Neural cell (in vitro differentiated cells): ENCODE results near the gene CLIP4. TPM values are rescaled to one million over a fixed set of nuclear protein-coding genes. Genes with fewer than 3 reads are reported as not detected.

Experiments used
- H2AFZ ChIP-seq: fragments of 200-600, 300-800 bp; sonication (generic), shearing (Covaris generic); 2 replicates; pipeline ENCODE4 v1.6.0; 2014; ENCODE audit warnings: low read depth, mild to moderate bottlenecking, antibody characterized with exemption, low read length, moderate library complexity
- H3F3A ChIP-seq: fragments of 200-600 bp; shearing (Covaris generic); 2 replicates; pipeline ENCODE4 v1.6.1; 2016; ENCODE audit warnings: mild to moderate bottlenecking, moderate library complexity, mixed read lengths, antibody characterized with exemption, low read length; ENCODE audit not compliant: insufficient read depth, poor library complexity, severe bottlenecking
- H3K27ac ChIP-seq: fragments of 200-600, 300-800 bp; sonication (generic), shearing (Covaris generic); 2 replicates; pipeline ENCODE4 v1.5.1; 2014; ENCODE audit warnings: mild to moderate bottlenecking, low read length, moderate library complexity
- H3K27me3 ChIP-seq: fragments of 300-800, 200-600 bp; sonication (generic), shearing (Covaris generic); 2 replicates; pipeline ENCODE4 v1.6.0; 2014; ENCODE audit warnings: mild to moderate bottlenecking, low read depth, low read length, moderate library complexity; ENCODE audit not compliant: insufficient read depth
- H3K36me3 ChIP-seq: fragments of 300-800, 200-600 bp; sonication (generic), shearing (Covaris generic); 2 replicates; pipeline ENCODE4 v1.5.1; 2014; ENCODE audit warnings: mild to moderate bottlenecking, antibody characterized with exemption, low read length, moderate library complexity; ENCODE audit not compliant: insufficient read depth
- H3K4me2 ChIP-seq: fragments of 300-800, 200-600 bp; sonication (generic), shearing (Covaris generic); 2 replicates; pipeline ENCODE4 v1.6.0; 2014; ENCODE audit warnings: mild to moderate bottlenecking, low read length
- H3K4me3 ChIP-seq: fragments of 300-800, 200-600 bp; sonication (generic), shearing (Covaris generic); 2 replicates; pipeline ENCODE4 v1.5.1; 2014; ENCODE audit warnings: mild to moderate bottlenecking, low read length, moderate library complexity
- H3K79me2 ChIP-seq: fragments of 200-600 bp; shearing (Covaris generic); replicated peaks from 2 replicates; pipeline ENCODE4 v1.6.0; 2014; ENCODE audit warnings: mild to moderate bottlenecking, low read length, moderate library complexity; ENCODE audit not compliant: insufficient read depth
- H3K9ac ChIP-seq: fragments of 300-800, 200-600 bp; sonication (generic), shearing (Covaris generic); 2 replicates; pipeline ENCODE4 v1.6.1; 2016; ENCODE audit warnings: mild to moderate bottlenecking, low read length, mixed read lengths
- H3K9me2 ChIP-seq: fragments of 200-600 bp; shearing (Covaris generic); 2 replicates; pipeline ENCODE4 v1.6.1; 2016; ENCODE audit warnings: mild to moderate bottlenecking, low read length, mixed read lengths; ENCODE audit not compliant: insufficient read depth
- H3K9me3 ChIP-seq: fragments of 200-600, 300-800 bp; sonication (generic), shearing (Covaris generic); 2 replicates; pipeline ENCODE4 v1.6.1; 2016; ENCODE audit warnings: mild to moderate bottlenecking, mixed run types, low read length, moderate library complexity, mixed read lengths
- H4K20me1 ChIP-seq: fragments of 200-600 bp; shearing (Covaris generic); 2 replicates; pipeline ENCODE4 v1.6.1; 2016; ENCODE audit warnings: mild to moderate bottlenecking, mixed run types; ENCODE audit not compliant: insufficient read depth
- CTCF ChIP-seq: fragments of 450-650 bp; IDR thresholded peaks from 2 replicates; pipeline ENCODE4 v1.5.1; 2014; ENCODE audit warnings: antibody characterized with exemption, mild to moderate bottlenecking, moderate library complexity; ENCODE audit not compliant: poor library complexity, severe bottlenecking
- EP300 ChIP-seq: fragments of 450-650 bp; conservative IDR thresholded peaks from 2 replicates; pipeline ENCODE4 v1.6.1; 2014; ENCODE audit warnings: antibody characterized with exemption, mild to moderate bottlenecking, moderate library complexity; ENCODE audit not compliant: poor library complexity, severe bottlenecking
- EZH2 ChIP-seq: fragments of 200-600, 300-800 bp; shearing (Covaris generic), sonication (generic); IDR thresholded peaks from 2 replicates; pipeline ENCODE4 v1.6.1; 2014; ENCODE audit warnings: antibody characterized with exemption, low read length, borderline replicate concordance, mild to moderate bottlenecking; ENCODE audit not compliant: insufficient read depth, poor library complexity, severe bottlenecking
- MXI1 ChIP-seq: fragments of 450-650 bp; conservative IDR thresholded peaks from 2 replicates; pipeline ENCODE4 v1.6.1; 2014; ENCODE audit warnings: antibody characterized with exemption, mild to moderate bottlenecking; ENCODE audit not compliant: poor library complexity, severe bottlenecking
- POLR2AphosphoS5 ChIP-seq: IDR thresholded peaks from 2 replicates; pipeline ENCODE4 v1.6.1; 2012
- RAD21 ChIP-seq: fragments of 450-650 bp; conservative IDR thresholded peaks from 2 replicates; pipeline ENCODE4 v1.6.1; 2014; ENCODE audit warnings: antibody characterized with exemption, mild to moderate bottlenecking, moderate library complexity
- REST ChIP-seq: IDR thresholded peaks from 2 replicates; pipeline ENCODE4 v1.6.1; 2012; ENCODE audit warnings: borderline replicate concordance
- SMC3 ChIP-seq: fragments of 450-650 bp; conservative IDR thresholded peaks from 2 replicates; pipeline ENCODE4 v1.6.1; 2014; ENCODE audit warnings: antibody characterized with exemption, mild to moderate bottlenecking, moderate library complexity; ENCODE audit not compliant: poor library complexity
- TAF1 ChIP-seq: IDR thresholded peaks from 2 replicates; pipeline ENCODE4 v1.6.1; 2012; ENCODE audit warnings: low read depth
- polyA plus RNA-seq: library from polyadenylated mRNA; depleted of rRNA; stranded (reverse); fragments of >200 nt; gene quantifications from 2 replicates; pipeline ENCODE4 v1.2.3, GENCODE V29; 2014

The CLIP4 gene
- polyA plus RNA-seq, 1 donor from 2014 or later = 10.2 TPM

- H3K27ac ChIP-seq = no peak overlapping the region
- no peak overlapping the region for H3K4me3 ChIP-seq
- no peak overlapping the region for H2AFZ ChIP-seq
- no peak overlapping the region for H3K4me2 ChIP-seq
- H3K9me2 ChIP-seq = no peaks in the 10 kb centered on the region
- no peaks in the 10 kb centered on the region for H3K27me3 ChIP-seq
- no peak for TF ChIP-seq MXI1
- no peak for TF ChIP-seq RAD21
- TF ChIP-seq REST = no peak
- TF ChIP-seq CTCF = no peak
- no peak for TF ChIP-seq POLR2AphosphoS5
- no peak for TF ChIP-seq SMC3
- TF ChIP-seq EP300 = no peak
- no peak for TF ChIP-seq EZH2
- no peak for TF ChIP-seq TAF1
- no peak overlapping the region for H3K9ac ChIP-seq
- H3K9me3 ChIP-seq = no peaks in the 10 kb centered on the region
- no peaks in the 10 kb centered on the region for H3K79me2 ChIP-seq
- H4K20me1 ChIP-seq = no peaks in the 10 kb centered on the region
- H3F3A ChIP-seq = no peaks in the 10 kb centered on the region
- H3K36me3 ChIP-seq = no peaks in the 10 kb centered on the region
Observed at GRCh38 chr2:29113027-29113686, 2.1 kb upstream of the CLIP4 start.

GRCh38 chr2:29113891-29114321 is 1.3 kb upstream of the CLIP4 start:
- no peaks in the 10 kb centered on the region for H3K27me3 ChIP-seq

More at GRCh38 chr2:29113891-29114321, 1.3 kb upstream of the CLIP4 start:
- H3K27ac ChIP-seq = no peak overlapping the region
- H3K9me2 ChIP-seq = no peaks in the 10 kb centered on the region
- no peak overlapping the region for H3K4me2 ChIP-seq
- H3F3A ChIP-seq = no peaks in the 10 kb centered on the region
- no peaks in the 10 kb centered on the region for H3K36me3 ChIP-seq
- H3K79me2 ChIP-seq = no peaks in the 10 kb centered on the region
- no peaks in the 10 kb centered on the region for H4K20me1 ChIP-seq
- no peak overlapping the region for H2AFZ ChIP-seq
- no peak overlapping the region for H3K9ac ChIP-seq
- no peaks in the 10 kb centered on the region for H3K9me3 ChIP-seq
- TF ChIP-seq TAF1 = no peak
- TF ChIP-seq CTCF = no peak
- no peak for TF ChIP-seq SMC3
- no peak for TF ChIP-seq EP300
- no peak for TF ChIP-seq POLR2AphosphoS5
- no peak overlapping the region for H3K4me3 ChIP-seq
